WTC11 (cell line): ENCODE data around the gene MORN4. TPM values are rescaled to one million over a fixed set of nuclear protein-coding genes. Genes with fewer than 3 reads are reported as not detected.
"Not testable (repeated sequence)": the region's sequence is repeated elsewhere in the genome, so short reads cannot be mapped to it uniquely, and the experiment has no call there.

Source experiments
- ATAC-seq: fragments of 200-7000 bp; cut with Tn5 transposase; 2 replicates; pipeline ENCODE4 v1.10.0; 2021; ENCODE audit warnings: mild to moderate bottlenecking, moderate library complexity
- CTCF ChIA-PET: fragments of 300-600 bp; sonication (Branson Sonifier 250); formaldehyde crosslinking; loops from one replicate; lab custom pipeline; 2021; ENCODE audit warnings: antibody characterized with exemption; lab: Charles Lee
- POLR2A ChIA-PET: fragments of 350-600 bp; sonication (Branson Sonifier 250); formaldehyde crosslinking; loops from one replicate; lab custom pipeline; 2021; ENCODE audit warnings: antibody characterized with exemption; lab: Charles Lee
- DNase-seq: peaks from one replicate; pipeline ENCODE4 v3.0.0; 2021; ENCODE audit warnings: low spot score
- H3K27ac Mint-ChIP-seq: 2 replicates; pipeline ENCODE4 v1.8.0; 2021; ENCODE audit warnings: mixed read lengths
- H3K27me3 Mint-ChIP-seq: 2 replicates; pipeline ENCODE4 v1.8.0; 2021; ENCODE audit warnings: low read depth, mild to moderate bottlenecking, moderate library complexity, mixed read lengths
- H3K36me3 Mint-ChIP-seq: 2 replicates; pipeline ENCODE4 v1.8.0; 2021; ENCODE audit warnings: mixed read lengths
- H3K4me1 Mint-ChIP-seq: 2 replicates; pipeline ENCODE4 v1.8.0; 2022; ENCODE audit warnings: mixed read lengths
- H3K4me3 Mint-ChIP-seq: 2 replicates; pipeline ENCODE4 v1.8.0; 2021; ENCODE audit warnings: mild to moderate bottlenecking, moderate library complexity, mixed read lengths
- H3K9me3 Mint-ChIP-seq: 2 replicates; pipeline ENCODE4 v1.8.0; 2021; ENCODE audit warnings: mixed read lengths
- AFF4 ChIP-seq: sonication (generic); formaldehyde crosslinking; IDR thresholded peaks from 2 replicates; pipeline ENCODE4 v1.8.1; 2023; ENCODE audit warnings: mild to moderate bottlenecking, missing genetic modification reagents, borderline replicate concordance
- ATF1 ChIP-seq: sonication (generic); formaldehyde crosslinking; IDR thresholded peaks from 2 replicates; pipeline ENCODE4 v1.8.1; 2023; ENCODE audit warnings: mild to moderate bottlenecking, moderate library complexity, missing genetic modification reagents
- CREB1 ChIP-seq: sonication (generic); formaldehyde crosslinking; IDR thresholded peaks from 2 replicates; pipeline ENCODE4 v1.8.0; 2023; ENCODE audit warnings: mild to moderate bottlenecking, missing genetic modification reagents
- FOXK1 ChIP-seq: sonication (generic); formaldehyde crosslinking; IDR thresholded peaks from 2 replicates; pipeline ENCODE4 v1.8.0; 2022; ENCODE audit warnings: mild to moderate bottlenecking, moderate library complexity, missing genetic modification reagents
- FOXP1 ChIP-seq: sonication (generic); formaldehyde crosslinking; IDR thresholded peaks from 2 replicates; pipeline ENCODE4 v1.8.0; 2022; ENCODE audit warnings: missing genetic modification reagents, mild to moderate bottlenecking, moderate library complexity, borderline replicate concordance
- GABPB1 ChIP-seq: sonication (generic); formaldehyde crosslinking; IDR thresholded peaks from 2 replicates; pipeline ENCODE4 v1.8.1; 2023; ENCODE audit warnings: mild to moderate bottlenecking, missing genetic modification reagents
- GRHL2 ChIP-seq: fragments of 250-450 bp; sonication (Bioruptor Pico); IDR thresholded peaks from 2 replicates; pipeline ENCODE4 v1.8.0; 2022; ENCODE audit warnings: mild to moderate bottlenecking, moderate library complexity; ENCODE audit not compliant: insufficient replicate concordance, severe bottlenecking
- HMGXB4 ChIP-seq: sonication (generic); formaldehyde crosslinking; IDR thresholded peaks from 2 replicates; pipeline ENCODE4 v1.8.1; 2023; ENCODE audit warnings: mild to moderate bottlenecking, moderate library complexity, missing genetic modification reagents
- IRF2 ChIP-seq: sonication (generic); formaldehyde crosslinking; IDR thresholded peaks from 2 replicates; pipeline ENCODE4 v1.8.0; 2022; ENCODE audit warnings: low read depth, missing genetic modification reagents, borderline replicate concordance
- JUN ChIP-seq: sonication (generic); formaldehyde crosslinking; IDR thresholded peaks from 2 replicates; pipeline ENCODE4 v1.8.0; 2023; ENCODE audit warnings: mild to moderate bottlenecking, missing genetic modification reagents
- MLX ChIP-seq: sonication (generic); formaldehyde crosslinking; IDR thresholded peaks from 2 replicates; pipeline ENCODE4 v1.8.1; 2023; ENCODE audit warnings: mild to moderate bottlenecking, missing genetic modification reagents, moderate library complexity
- NFYB ChIP-seq: sonication (generic); formaldehyde crosslinking; conservative IDR thresholded peaks from 2 replicates; pipeline ENCODE4 v1.8.0; 2022; ENCODE audit warnings: low read depth, missing genetic modification reagents
- RELA ChIP-seq: sonication (generic); formaldehyde crosslinking; IDR thresholded peaks from 2 replicates; pipeline ENCODE4 v1.8.1; 2022; ENCODE audit warnings: missing genetic modification reagents, mild to moderate bottlenecking, borderline replicate concordance
- SMAD3 ChIP-seq: sonication (generic); formaldehyde crosslinking; IDR thresholded peaks from 2 replicates; pipeline ENCODE4 v1.8.0; 2022; ENCODE audit warnings: missing genetic modification reagents, mild to moderate bottlenecking, borderline replicate concordance
- SOX15 ChIP-seq: fragments of 250-450 bp; sonication (Bioruptor Pico); IDR thresholded peaks from 2 replicates; pipeline ENCODE4 v1.9.0; 2021; ENCODE audit warnings: mild to moderate bottlenecking
- TEAD4 ChIP-seq: sonication (generic); formaldehyde crosslinking; IDR thresholded peaks from 2 replicates; pipeline ENCODE4 v1.8.0; 2022; ENCODE audit warnings: mild to moderate bottlenecking, missing genetic modification reagents
- ZBTB43 ChIP-seq: sonication (generic); formaldehyde crosslinking; IDR thresholded peaks from 2 replicates; pipeline ENCODE4 v1.8.1; 2023; ENCODE audit warnings: mild to moderate bottlenecking, missing genetic modification reagents
- total RNA-seq: library from RNA; stranded (reverse); gene quantifications from 3 replicates; pipeline ENCODE4 v1.2.3, GENCODE V29; 2021

Gene MORN4
- total RNA-seq, 1 experiment from 2014 or later, result 21.8 TPM

GRCh38 chr10:97650726-97651125 lies 17.4 kb upstream of the MORN4 start (continued):
- TF ChIP-seq MLX (CRISPR knock-in tag) (no peak), ZBTB43 (CRISPR knock-in tag) (no peak), HMGXB4 (CRISPR knock-in tag) (no peak), TEAD4 (no peak), IRF2 (CRISPR knock-in tag) (no peak)
- TF ChIP-seq, all 79 proteins: peak for 0

DNA sequence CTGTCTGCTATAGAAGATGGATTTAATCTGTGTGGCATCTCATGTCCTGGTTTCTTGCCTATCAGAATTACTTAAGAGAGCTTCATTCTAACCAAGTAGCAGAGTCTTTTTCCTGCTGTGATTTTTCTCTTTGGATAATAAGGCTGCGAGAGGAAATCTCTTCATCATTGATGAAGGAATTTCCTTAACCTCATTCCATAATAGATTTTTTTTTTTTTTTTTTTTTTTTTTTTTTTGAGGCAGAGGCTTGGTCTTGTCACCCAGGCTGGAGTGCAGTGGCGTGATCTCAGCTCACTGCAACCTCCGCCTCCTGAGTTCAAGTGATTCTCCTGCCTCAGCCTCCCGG lies 16.1 kb upstream of the MORN4 start:
- H3K4me1 Mint-ChIP-seq, result peaks cover 29% of the 10 kb centered on the region
- peak overlapping the region; percentile 54 for H3K4me3 Mint-ChIP-seq
- CTCF ChIA-PET, result interaction anchor here (0.6 to 1.8 kb wide), 10 partner anchors 10 to 115 kb away, joined by 3 to 8 read pairs (median 4); partner anchors contain the start of genes ANKRD2 and AVPI1
- POLR2A ChIA-PET, DNase-seq, H3K9me3 Mint-ChIP-seq, ATAC-seq, H3K27me3 Mint-ChIP-seq: not testable (repeated sequence)
- peaks cover 46% of the 10 kb centered on the region for H3K36me3 Mint-ChIP-seq
- H3K27ac Mint-ChIP-seq, result peak overlapping the region; percentile 91; the same call in 1 of the 2 replicates

DNA sequence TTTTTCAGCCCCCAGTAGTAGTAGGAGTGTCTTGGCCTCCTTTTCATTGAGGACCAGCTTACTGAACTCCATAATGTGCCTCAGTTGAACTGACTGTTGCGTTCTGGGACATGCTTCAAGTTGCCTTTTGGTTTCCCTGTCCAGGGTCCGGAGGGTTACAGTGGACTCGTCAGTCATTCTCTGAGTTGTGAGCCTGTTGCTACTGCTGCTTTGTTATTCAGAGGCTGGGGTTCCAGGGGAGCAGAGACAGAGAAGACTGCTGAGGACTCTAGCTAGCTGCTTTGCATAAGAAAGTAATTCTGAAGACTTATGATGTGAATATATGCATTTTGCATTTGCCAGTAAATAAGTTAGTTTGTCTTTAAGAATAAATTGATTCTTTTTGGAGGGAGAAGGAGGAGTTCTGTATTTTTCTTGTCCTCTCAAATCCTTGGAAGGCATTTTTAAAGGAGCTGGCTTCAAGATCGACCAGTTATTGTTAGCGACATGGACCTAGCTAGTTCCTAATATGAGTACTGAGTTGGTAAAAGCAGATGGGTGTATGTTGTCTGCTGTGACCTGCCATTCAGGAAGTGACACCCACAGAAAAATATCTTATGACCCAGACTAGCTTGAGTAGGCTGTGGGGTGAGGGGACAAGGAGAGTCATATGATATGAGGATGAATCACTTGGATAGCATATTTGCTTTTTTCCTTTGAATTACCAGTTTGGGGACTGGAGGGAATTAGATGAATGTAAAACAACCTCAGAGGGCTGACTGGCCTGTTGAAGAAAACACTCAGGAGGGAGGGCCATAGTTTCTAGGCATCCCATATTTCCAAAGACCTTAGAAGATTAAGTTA lies 15.5 kb upstream of the MORN4 start:
- ATAC-seq (peak; percentile 89), DNase-seq (peak; percentile 31)
- Mint-ChIP-seq H3K27me3 (no peaks in the 10 kb centered on the region), H3K4me1 (peaks cover 29% of the 10 kb centered on the region), H3K27ac (peak overlapping the region; percentile 91), H3K36me3 (peaks cover 47% of the 10 kb centered on the region)
- CTCF ChIA-PET, result interaction anchor here (0.6 to 1.8 kb wide), 10 partner anchors 9 to 114 kb away, joined by 3 to 8 read pairs (median 4); partner anchors contain the start of genes ANKRD2 and AVPI1
- POLR2A ChIA-PET, result no interaction called here
- TF ChIP-seq ATF1 (CRISPR knock-in tag) (no peak), FOXK1 (CRISPR knock-in tag) (no peak), FOXP1 (CRISPR knock-in tag) (no peak), AFF4 (CRISPR knock-in tag) (no peak), GABPB1 (CRISPR knock-in tag) (no peak), GRHL2 (no peak), CREB1 (CRISPR knock-in tag) (no peak), JUN (CRISPR knock-in tag) (no peak), RELA (CRISPR knock-in tag) (no peak), NFYB (no peak), SMAD3 (CRISPR knock-in tag) (no peak), SOX15 (no peak)
- TF ChIP-seq, all 79 proteins: peak for 0
- H3K9me3 Mint-ChIP-seq, result no peaks in the 10 kb centered on the region
- peak overlapping the region; percentile 54 for H3K4me3 Mint-ChIP-seq
